GM19023 (cell line): ENCODE measurements around the gene FOXP4.
A peak's percentile ranks its signal among the peaks of the same experiment; 100 is the strongest.

Experiments used
- ATAC-seq: cut with Tn5 transposase; IDR thresholded peaks from one replicate; pipeline ENCODE4 v1.9.1; 2021; ENCODE audit warnings: mild to moderate bottlenecking, moderate library complexity; ENCODE audit not compliant: unreplicated experiment

FOXP4 gene, protein sequence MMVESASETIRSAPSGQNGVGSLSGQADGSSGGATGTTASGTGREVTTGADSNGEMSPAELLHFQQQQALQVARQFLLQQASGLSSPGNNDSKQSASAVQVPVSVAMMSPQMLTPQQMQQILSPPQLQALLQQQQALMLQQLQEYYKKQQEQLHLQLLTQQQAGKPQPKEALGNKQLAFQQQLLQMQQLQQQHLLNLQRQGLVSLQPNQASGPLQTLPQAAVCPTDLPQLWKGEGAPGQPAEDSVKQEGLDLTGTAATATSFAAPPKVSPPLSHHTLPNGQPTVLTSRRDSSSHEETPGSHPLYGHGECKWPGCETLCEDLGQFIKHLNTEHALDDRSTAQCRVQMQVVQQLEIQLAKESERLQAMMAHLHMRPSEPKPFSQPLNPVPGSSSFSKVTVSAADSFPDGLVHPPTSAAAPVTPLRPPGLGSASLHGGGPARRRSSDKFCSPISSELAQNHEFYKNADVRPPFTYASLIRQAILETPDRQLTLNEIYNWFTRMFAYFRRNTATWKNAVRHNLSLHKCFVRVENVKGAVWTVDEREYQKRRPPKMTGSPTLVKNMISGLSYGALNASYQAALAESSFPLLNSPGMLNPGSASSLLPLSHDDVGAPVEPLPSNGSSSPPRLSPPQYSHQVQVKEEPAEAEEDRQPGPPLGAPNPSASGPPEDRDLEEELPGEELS

DNA sequence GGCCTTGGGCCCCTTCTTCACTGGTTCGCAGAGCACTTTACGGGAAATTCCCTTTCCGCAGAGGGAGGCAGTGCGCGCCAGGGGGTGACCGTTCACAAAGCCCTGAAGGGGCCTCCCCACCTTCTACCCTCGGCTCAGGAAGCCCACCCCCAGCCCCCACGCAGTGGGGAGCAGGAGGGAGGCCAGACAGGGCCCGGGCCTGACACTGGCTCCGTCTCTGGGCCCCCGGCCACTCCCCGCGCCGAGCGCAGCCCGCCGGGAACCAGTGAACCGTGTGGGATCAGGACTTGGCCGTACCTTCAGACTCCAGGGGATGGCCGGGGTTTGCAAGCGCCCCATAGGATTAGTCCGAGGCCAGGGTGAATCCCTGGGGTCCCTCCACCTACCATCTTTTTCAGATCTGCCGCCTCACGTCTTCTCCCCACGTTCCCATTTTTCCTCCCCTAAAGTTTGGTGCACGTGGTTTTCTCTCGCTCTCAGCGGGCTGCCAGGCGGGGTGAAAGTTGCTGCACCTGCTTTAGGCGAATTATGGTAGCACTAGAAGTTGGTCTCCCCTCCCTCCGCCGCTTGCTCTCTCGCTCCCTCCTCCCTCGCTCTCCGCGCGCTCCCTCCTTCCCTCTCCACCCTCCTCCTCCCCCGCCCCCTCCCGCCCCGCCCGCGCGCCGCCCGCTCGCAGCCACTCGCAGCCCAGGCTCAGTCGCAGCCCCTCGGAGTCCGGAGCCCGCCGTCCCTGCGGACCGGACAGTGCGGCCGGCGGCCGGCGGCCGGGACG, at the start of gene FOXP4:
Gene FOXP4 (plus strand): TSS at position 679 of the 772 bp plus-strand sequence. CDS start 19,380 bp downstream, outside the sequence.
- peak; percentile 76 for ATAC-seq

DNA sequence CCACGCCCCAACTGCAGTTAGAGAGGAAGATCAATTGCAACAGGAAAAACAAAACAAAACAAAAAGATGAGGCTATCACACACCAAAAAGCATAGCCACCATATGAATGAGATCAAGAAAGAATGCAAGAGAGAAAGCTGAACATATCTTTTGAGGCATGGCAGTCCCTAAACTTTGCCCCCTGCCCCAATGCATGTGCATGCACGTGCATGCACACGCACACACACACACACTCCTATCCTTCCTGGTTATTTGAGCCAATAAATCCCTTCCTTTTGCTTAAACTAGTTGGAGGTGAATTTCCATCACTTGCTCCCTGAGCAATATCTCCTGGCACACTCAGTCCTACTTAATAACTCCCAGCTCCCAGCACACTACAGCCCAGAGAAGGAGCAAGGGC, 48.6 kb upstream of the FOXP4 start:
- ATAC-seq: no peak

DNA sequence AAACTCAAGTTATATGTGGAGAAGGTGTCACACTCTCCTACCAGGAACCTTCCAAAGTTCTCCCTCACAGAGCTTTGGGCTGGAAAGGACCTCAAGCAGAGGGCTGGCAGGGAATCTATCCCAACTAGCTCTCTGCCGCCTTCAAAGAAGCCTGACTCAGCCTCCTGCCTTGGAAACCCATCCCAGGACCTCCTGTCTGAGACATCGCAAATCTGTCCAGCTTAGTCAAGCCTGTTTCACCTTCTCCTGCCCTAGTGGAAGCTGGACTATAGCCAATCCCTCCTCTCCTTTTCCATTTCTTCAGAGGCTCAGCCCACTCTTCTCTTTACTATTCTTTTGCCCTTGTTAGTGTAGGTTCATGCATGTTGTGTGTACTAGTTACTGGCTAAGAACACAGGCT, 48.2 kb upstream of the FOXP4 start:
- no peak for ATAC-seq

DNA sequence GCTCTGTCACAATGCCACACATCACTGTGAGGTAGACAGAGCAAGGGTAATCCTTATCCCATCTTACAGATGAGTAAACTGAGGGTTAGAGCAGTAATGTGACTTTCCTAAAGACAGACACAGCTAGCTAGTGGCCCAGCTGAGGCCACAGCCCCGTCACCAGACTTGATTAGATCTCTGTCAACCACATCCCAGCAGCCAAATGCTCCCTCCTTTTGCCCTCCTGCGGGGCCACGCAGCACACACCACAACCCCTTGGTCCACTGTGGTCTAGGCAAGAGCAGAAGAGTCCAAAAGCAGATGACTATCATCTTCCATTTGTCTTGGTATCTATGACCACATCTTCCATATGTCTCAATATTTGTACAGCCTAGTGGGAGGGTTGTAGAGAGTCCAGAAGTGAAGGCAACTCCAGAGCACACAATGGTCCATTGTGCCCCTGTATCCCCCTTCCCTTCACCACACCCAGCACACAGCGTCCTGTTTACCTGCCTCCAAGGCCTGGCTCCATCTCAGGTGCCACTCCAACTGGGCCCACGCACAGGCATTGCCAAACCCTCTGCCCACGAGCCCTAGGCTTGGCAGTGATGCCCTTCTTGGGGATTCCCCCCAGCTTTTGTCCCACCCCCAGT, 47.1 kb upstream of the FOXP4 start:
- ATAC-seq: no peak

DNA sequence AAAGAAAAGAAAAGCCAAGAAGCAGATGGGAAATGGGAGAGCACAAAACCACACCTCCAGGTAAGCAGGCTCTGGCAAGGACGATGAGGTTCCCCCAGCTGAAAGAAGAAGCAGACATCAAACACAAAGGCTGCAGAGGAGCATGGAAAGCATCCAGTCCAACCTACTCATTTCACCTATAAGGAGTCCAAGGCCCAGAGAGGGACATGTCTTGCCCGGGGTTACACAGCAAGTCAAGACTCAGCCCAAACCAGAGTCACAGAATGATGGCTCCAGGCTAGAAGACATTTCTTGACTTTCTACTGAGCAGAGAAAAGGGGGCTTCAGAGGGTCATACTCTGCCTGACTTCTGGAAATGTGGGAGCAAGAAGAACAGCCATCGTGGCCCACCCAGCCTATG, 45.6 kb upstream of the FOXP4 start:
- no peak for ATAC-seq

DNA sequence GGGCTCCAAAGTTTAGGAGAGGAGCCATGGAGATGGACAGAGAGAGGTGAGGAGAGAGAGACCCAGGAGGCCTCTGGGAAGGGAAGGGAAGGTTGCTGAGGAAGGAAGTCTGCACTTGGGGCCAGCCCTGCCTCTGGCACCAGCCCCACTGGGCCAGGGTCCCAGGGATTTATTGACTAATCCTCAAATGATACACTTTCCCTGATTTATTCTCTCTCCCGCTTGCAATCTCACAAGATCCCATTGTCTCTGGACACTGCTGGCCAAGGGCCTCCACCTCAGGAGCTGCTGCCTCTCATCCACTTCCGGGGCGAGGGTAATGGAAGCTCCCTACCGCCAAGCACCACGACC, 43.6 kb upstream of the FOXP4 start:
- ATAC-seq: no peak

DNA sequence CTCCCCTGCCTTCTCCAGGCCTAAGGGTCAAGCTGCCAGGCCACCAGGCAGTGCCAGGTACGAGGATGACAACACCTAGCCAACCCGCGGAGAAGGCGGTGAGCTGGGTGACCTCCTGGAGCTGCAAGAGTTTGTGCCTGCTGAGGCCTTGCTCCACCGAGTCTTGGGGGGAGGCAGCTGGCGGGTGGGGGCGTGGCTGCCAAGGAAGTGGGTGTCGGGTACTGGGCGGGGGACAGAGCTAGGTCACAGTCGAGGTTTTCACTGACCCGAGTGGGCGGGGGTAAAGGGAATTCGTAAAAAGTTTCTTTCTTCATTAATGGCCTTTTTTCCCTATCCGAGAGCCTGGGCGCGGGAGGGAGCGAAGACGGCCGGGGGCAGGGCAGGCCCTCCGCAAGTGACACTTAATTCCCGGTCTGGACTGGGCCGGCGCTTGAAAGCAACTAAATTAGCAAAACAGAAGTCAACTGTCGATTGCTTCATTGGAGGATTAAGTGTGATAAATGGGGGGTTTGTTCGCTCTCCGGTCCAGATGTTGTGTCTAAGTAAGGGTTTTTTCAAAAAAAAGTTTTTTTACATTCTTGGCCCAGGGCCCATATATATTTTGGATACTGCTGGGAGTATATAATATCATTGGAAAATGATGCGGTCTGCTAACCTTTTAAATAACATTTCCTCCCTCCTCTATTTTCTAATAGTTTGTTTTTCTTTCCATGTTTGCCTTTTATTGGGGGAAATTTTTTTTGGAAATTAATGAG, 43.1 kb upstream of the FOXP4 start:
- ATAC-seq: no peak

DNA sequence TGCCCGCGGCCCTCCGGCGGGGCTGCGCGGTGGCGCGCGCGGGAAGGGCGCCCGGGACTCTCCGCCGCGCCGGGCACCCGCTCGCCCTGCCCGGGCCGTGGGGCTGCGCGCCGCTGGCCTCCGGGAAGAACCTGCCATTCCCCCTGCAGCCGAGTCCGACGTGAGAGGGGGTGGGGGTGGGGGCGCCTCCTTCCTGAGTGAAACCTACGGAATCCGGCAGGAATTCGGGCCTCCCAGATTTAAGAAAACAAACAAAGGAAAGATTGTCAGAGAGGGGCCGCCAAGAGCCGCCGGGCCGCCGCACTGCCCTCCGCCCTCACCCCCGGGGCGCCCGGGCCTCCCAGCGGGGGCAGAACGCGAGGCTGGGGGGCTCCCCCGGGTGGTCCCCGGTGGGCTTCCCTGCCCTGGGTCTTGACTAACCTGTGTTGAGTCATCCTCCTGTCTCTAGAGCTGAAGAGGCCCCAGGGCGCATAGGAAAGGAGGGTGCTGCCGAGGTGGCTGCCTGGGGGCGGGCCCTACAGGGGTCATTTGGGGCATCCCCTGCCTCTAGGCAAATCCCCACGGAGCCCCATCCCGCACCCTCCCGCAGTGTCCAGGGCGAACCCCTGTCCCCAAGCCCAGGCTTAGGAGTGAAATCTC, 42.2 kb upstream of the FOXP4 start:
- ATAC-seq: no peak

DNA sequence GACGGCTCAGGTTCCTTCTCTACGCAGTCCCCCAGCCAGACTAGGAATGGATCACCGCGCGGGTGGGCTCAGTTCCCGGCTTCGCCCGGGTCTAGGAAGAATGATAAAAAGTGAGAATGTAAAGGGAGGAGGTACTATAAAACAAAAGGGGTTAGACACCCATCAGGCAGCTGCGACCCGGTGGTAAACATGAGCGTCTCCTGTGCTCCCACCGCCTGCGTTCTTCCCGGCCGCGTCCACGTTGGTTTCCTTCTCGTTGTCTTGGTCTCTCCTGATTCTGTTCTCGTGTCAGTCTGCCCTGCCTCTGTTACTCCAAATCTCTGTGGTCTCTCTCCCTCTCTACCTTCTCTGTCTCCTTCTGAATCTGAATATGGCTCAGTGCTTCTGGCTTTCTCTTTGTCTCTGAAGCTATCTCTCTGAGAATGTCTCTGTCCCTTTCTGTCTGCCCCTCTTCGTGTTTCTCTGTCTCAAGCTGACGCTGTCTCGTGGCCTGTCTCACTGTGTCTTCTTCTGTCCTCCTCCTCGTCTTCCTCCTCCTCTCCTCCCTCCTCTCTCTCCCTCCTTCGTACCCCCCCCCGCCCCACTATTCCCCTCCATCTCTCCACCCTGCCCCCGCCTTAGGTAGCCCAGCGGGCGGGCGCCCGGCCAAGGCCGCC, 41.6 kb upstream of the FOXP4 start:
- no peak for ATAC-seq

DNA sequence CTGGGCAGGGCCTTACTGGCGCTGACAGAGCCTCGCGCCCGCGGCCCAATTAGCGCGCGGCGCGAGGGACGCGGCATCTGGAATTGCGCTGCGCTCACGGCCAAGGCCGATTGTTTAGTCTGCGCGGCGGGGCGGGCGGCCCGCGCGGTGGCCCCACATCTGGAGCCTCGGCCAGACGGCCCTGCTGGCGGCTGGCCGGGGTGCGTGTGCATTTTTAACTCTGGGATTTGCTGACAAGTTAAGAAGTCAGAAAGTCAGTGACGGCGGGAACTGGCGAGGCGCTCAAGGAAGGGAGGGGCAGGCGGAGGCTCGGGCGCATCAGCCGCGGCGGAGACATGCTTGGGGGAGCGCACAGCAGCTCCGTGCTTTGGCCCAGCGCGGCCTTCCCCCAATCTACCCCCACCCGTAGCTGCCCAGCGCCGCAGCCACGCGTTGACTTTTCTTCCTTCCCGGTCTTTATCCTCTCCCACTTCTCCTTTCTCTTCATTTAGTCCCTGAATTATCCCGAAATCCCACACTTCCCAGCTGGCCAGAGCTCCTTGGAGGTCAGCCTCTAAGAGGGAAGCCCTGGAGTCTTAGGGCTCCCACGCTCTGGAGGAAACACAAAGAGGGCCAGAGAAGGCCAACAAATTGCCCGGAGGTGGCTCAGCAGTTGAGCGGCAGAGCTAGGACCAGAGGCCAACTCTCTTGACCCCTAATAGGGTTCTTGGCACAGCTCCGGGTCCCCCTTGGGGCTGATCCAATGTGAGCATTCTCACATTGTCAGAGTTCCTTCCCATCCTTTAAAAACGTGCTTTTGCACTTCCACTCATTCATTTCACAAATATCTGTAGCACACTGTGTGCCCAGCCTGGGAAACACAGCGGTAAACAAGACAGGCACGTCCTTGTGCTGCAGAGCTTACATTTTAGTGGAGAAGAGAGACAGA, 40.8 kb upstream of the FOXP4 start:
- ATAC-seq: no peak

DNA sequence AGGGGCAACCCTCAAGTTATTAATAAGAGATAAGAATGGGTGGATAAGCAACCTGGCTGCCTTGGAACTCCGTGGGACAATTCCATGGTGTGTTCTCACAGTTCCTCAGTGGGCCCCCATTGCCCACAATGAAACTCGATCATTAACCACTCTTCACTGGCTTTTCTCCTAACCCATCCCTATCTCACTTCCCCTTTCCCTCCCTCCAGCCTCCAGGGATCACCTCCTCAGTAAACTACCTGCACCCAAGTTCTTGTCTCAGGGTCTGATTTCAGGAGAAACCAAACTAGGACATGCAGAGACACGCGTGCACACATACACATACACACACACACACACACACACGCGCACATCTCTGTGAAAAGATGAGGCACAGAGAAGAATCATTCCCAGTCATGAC, 37.7 kb upstream of the FOXP4 start:
- ATAC-seq: no peak

DNA sequence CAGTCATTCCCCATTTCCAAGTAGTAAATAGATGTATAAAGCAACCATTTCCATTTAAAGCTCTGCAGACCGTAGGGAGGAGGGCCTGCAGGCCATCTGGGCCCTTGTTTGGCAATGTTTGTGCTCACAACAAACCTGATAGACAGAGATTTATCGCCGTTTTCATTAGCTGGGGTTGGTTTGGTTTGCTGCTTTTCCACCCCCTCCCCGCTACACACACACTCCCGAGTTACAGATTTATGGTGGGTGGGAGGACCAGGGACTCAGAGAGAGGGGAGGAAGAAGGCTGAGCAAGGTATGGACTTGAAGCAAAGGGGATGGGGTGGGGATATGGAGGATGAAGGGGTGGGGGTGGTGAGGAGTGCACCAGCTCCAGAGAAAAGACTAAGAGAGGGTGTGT, 36.6 kb upstream of the FOXP4 start:
- no peak for ATAC-seq

DNA sequence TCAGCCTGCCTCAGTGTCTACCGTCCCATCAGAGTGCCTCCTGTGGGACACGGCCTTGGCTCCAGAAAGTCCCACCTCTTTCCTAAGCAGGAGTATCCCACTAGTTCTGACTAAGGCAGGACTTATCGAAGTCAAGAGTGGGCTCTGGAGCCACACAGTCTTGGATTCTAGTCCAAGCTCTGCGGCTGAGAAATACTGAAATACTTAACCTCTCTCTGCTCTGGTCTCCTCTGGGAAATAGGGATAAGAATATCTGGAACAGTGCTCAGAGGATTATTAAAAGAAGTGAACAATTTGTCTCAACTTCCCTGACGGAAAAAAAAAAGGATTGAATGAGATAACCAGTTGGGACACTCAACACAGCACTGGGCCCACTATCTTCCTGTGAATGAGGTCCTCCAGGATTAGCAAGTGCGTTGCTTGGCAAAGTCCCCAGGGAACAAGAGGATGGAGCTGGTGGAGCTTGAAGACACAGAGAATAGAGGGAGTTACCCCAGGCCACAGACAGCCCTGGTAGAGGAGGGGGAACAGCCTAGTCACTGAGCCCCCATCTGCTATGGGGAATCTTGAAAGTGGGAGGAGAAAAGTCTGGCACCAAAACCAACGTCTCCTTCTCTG, 34.6 kb upstream of the FOXP4 start:
- no peak for ATAC-seq

DNA sequence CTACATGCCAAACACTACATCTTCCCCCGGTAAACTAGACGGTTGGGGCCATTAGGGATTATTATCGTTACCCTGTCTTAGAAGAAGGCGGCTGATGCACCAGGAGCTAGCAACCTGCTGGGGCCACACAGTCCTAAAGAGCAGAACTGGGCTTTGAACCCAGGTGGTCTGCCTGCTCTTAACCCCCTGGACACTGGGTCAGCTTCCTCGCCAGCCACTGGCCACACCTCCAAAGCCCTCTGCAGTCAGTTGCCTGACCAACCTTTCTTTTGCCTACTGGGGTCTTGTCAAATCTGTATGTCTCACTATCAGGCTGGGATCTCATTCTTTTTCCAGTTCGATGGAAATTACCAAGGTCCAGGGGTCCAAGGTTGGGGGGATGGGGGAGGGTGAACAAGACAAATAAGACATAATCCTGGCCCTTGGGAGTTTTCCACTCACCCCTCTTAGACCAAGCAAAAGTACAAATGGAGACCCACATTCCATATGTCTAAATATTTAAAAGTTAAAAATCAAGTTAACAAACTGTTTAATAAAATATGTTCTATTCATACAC, 34.0 kb upstream of the FOXP4 start:
- ATAC-seq: no peak

DNA sequence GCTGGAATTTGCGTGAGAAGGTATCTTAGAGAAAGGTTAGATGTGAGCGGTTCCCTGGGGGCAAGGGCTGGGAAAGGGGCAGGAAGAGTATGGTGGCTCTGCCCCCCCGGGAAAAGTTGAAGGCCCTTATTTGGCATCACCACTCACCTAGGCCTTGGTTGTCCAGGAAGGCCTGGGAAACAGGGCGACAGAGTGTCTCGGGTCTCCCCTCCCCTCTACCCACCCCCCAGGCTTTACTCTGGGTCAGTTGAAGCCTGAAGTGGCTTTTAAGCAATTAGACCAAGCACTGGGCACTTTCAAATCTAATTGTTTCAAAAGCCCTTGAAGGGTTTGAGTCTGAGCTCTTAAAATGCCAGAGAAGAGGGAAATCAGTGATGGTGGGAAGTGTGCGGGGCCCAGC, 30.2 kb upstream of the FOXP4 start:
- no peak for ATAC-seq

DNA sequence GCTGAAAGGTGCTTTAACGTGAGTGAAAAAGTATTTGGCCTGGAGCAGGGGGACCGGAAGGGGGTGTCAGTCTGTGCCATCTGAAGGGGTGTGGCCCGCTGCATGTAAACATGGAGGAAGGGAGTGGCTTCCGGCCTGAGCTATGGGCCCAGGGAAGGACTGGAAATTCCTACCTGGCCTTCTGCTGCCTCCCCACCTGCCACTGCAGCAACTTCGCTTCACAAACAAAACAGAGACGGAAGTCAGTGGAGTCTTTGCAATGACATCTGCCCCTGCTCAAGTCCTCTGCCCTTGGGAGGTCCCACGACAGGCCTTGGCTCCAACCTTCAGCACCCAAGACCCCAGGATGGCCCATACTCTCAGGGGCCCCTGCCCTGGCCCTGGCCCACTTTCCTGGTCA, 28.1 kb upstream of the FOXP4 start:
- no peak for ATAC-seq

DNA sequence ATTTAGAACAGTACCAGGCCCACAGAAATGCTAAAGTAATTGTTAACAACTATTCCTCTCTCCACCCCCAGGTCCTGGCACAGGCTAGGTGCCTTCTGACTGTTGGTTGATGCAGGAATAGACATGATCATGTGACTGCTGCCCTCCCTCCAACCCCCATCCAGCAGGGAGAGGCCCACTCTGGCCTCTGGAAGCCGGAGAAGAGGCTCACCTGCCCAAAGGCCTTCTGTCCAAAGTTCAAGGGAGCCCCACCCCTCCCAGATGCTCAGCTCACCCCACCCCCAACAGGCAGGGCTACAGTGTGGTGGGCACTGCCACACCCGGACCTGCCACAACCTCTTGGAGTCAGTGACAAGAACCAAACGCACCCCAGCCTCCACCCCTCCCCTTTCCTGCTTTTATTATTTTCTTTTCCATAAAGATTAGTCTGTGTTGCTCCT, 26.9 kb upstream of the FOXP4 start:
- ATAC-seq: no peak
